GM23338 (cell line): ENCODE results near the gene PTRH1. TPM values are rescaled to one million over a fixed set of nuclear protein-coding genes. Genes with fewer than 3 reads are reported as not detected.

ENCODE experiments used
- ATAC-seq: fragments of 200-7000 bp; cut with Tn5 transposase; 3 replicates; pipeline ENCODE4 v1.9.1; 2020
- DNase-seq: peaks from one replicate; pipeline ENCODE4 v3.0.0-alpha.2; 2015; ENCODE audit warnings: low spot score
- H2AFZ ChIP-seq: fragments of 200-600 bp; sonication (generic); 2 replicates; pipeline ENCODE4 v1.8.0; 2016; ENCODE audit warnings: antibody characterized with exemption, mild to moderate bottlenecking, moderate library complexity
- H3F3A ChIP-seq: fragments of 200-600 bp; sonication (generic); replicated peaks from 2 replicates; pipeline ENCODE4 v1.8.0; 2017; ENCODE audit warnings: antibody characterized with exemption, mixed run types, low read depth
- H3K27ac ChIP-seq: fragments of 200-600 bp; sonication (generic); 2 replicates; pipeline ENCODE4 v1.6.1; 2016; ENCODE audit warnings: low read depth
- H3K27me3 ChIP-seq: fragments of 200-600 bp; sonication (generic); 2 replicates; pipeline ENCODE4 v1.8.0; 2016; ENCODE audit warnings: mild to moderate bottlenecking, mixed run types, moderate library complexity; ENCODE audit not compliant: insufficient read depth
- H3K36me3 ChIP-seq: fragments of 200-600 bp; sonication (generic); 2 replicates; pipeline ENCODE4 v1.8.0; 2016; ENCODE audit warnings: mild to moderate bottlenecking; ENCODE audit not compliant: insufficient read depth
- H3K4me1 ChIP-seq: fragments of 200-600 bp; sonication (generic); 2 replicates; pipeline ENCODE4 v1.8.0; 2016; ENCODE audit warnings: mild to moderate bottlenecking, moderate library complexity; ENCODE audit not compliant: insufficient read depth
- H3K4me2 ChIP-seq: fragments of 200-600 bp; sonication (generic); 2 replicates; pipeline ENCODE4 v1.7.1; 2017; ENCODE audit warnings: mixed run types
- H3K4me3 ChIP-seq: fragments of 200-600 bp; sonication (generic); 2 replicates; pipeline ENCODE4 v1.6.1; 2016; ENCODE audit warnings: mixed run types
- H3K79me2 ChIP-seq: fragments of 200-600 bp; sonication (generic); replicated peaks from 2 replicates; pipeline ENCODE4 v1.8.0; 2017; ENCODE audit warnings: mild to moderate bottlenecking; ENCODE audit not compliant: insufficient read depth
- H3K9me2 ChIP-seq: fragments of 200-600 bp; sonication (generic); 2 replicates; pipeline ENCODE4 v1.8.0; 2017; ENCODE audit not compliant: insufficient read depth
- H4K20me1 ChIP-seq: fragments of 200-600 bp; sonication (generic); replicated peaks from 2 replicates; pipeline ENCODE4 v1.8.0; 2017; ENCODE audit warnings: mild to moderate bottlenecking; ENCODE audit not compliant: insufficient read depth
- H3K27ac Mint-ChIP-seq: 2 replicates; pipeline ENCODE4 v1.8.0; 2020; ENCODE audit warnings: inconsistent platforms, mild to moderate bottlenecking, moderate library complexity, mixed read lengths
- H3K27me3 Mint-ChIP-seq: 3 replicates; pipeline ENCODE4 v1.8.0; 2022; ENCODE audit warnings: low read depth, mild to moderate bottlenecking, moderate library complexity, mixed read lengths, inconsistent platforms; ENCODE audit not compliant: insufficient read depth, poor library complexity
- H3K36me3 Mint-ChIP-seq: 3 replicates; pipeline ENCODE4 v1.8.0; 2021; ENCODE audit warnings: low read depth, mild to moderate bottlenecking, inconsistent platforms, moderate library complexity, mixed read lengths
- H3K4me1 Mint-ChIP-seq: 3 replicates; pipeline ENCODE4 v1.8.0; 2020; ENCODE audit warnings: mild to moderate bottlenecking, inconsistent platforms, mixed read lengths
- H3K4me3 Mint-ChIP-seq: 3 replicates; pipeline ENCODE4 v1.8.0; 2021; ENCODE audit warnings: moderate library complexity, mild to moderate bottlenecking, inconsistent platforms, mixed read lengths
- H3K9me3 Mint-ChIP-seq: 3 replicates; pipeline ENCODE4 v1.8.0; 2020; ENCODE audit warnings: moderate library complexity, mild to moderate bottlenecking, inconsistent platforms, mixed read lengths
- CREB1 ChIP-seq: fragments of 250-450 bp; sonication (Bioruptor Pico); IDR thresholded peaks from 2 replicates; pipeline ENCODE4 v1.5.0; 2020; ENCODE audit warnings: low read depth, mild to moderate bottlenecking, moderate library complexity
- CTCF ChIP-seq, 2 experiments: fragments of 200-600 bp in 1 of 2; sonication (generic) in 1 of 2; conservative IDR thresholded peaks; 2 replicates each; pipeline versions ENCODE4 v1.5.1 to v1.6.1; 2016 to 2017; ENCODE audit warnings: antibody characterized with exemption in 2 of 2, low read depth in 2 of 2, mild to moderate bottlenecking in 2 of 2, moderate library complexity in 1 of 2
- EZH2 ChIP-seq: fragments of 200-600 bp; sonication (generic); IDR thresholded peaks from one replicate; pipeline ENCODE4 v1.8.0; 2017; ENCODE audit warnings: antibody characterized with exemption, mild to moderate bottlenecking, low read depth; ENCODE audit not compliant: unreplicated experiment
- EZH2phosphoT487 ChIP-seq: fragments of 200-600 bp; sonication (generic); IDR thresholded peaks from one replicate; pipeline ENCODE4 v1.8.1; 2018; ENCODE audit warnings: antibody characterized with exemption; ENCODE audit not compliant: unreplicated experiment
- JUNB ChIP-seq: IDR thresholded peaks from one replicate; pipeline ENCODE4 v1.6.1; 2016; ENCODE audit warnings: antibody characterized with exemption; ENCODE audit not compliant: unreplicated experiment
- NANOG ChIP-seq: IDR thresholded peaks from 2 replicates; pipeline ENCODE4 v1.6.1; 2016; ENCODE audit warnings: antibody characterized with exemption, borderline replicate concordance
- POLR2AphosphoS5 ChIP-seq: IDR thresholded peaks from 2 replicates; pipeline ENCODE4 v1.6.1; 2016; ENCODE audit warnings: antibody characterized with exemption, low read depth
- REST ChIP-seq: IDR thresholded peaks from one replicate; pipeline ENCODE4 v1.6.1; 2018; ENCODE audit warnings: antibody characterized with exemption; ENCODE audit not compliant: unreplicated experiment
- STAT1 ChIP-seq: IDR thresholded peaks from one replicate; pipeline ENCODE4 v1.6.1; 2016; ENCODE audit warnings: antibody characterized with exemption; ENCODE audit not compliant: unreplicated experiment
- ZNF114 ChIP-seq: fragments of 250-450 bp; sonication (Bioruptor Pico); IDR thresholded peaks from 2 replicates; pipeline ENCODE4 v1.5.0; 2020; ENCODE audit warnings: mild to moderate bottlenecking, moderate library complexity
- ZNF331 ChIP-seq: fragments of 250-450 bp; sonication (Bioruptor Pico); IDR thresholded peaks from 2 replicates; pipeline ENCODE4 v1.5.0; 2020; ENCODE audit warnings: low read depth, mild to moderate bottlenecking, moderate library complexity
- polyA plus RNA-seq: library from polyadenylated mRNA; unstranded; fragments of >200 nt; fragmentation: Nextera tagmentation; extraction: Ambion mirVana; gene quantifications from 2 replicates; pipeline ENCODE4 v1.2.1, GENCODE V29; 2016
- total RNA-seq: library from RNA; depleted of rRNA; stranded (reverse); fragments of >200 nt; shearing (Covaris generic); gene quantifications from 2 replicates; pipeline ENCODE4 v1.2.3, GENCODE V29; 2014
- TF ChIP-seq, protein P1 (sequence below): IDR thresholded peaks from 2 replicates; pipeline ENCODE4 v1.6.1; 2016; ENCODE audit warnings: antibody characterized with exemption

The PTRH1 gene
- total and polyA plus RNA-seq, 2 experiments from 2014 or later = 15.1 to 18.6 TPM

- TF ChIP-seq REST = no peak
- TF ChIP-seq, protein P1, sequence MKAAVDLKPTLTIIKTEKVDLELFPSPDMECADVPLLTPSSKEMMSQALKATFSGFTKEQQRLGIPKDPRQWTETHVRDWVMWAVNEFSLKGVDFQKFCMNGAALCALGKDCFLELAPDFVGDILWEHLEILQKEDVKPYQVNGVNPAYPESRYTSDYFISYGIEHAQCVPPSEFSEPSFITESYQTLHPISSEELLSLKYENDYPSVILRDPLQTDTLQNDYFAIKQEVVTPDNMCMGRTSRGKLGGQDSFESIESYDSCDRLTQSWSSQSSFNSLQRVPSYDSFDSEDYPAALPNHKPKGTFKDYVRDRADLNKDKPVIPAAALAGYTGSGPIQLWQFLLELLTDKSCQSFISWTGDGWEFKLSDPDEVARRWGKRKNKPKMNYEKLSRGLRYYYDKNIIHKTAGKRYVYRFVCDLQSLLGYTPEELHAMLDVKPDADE = no peak
- no peak for TF ChIP-seq EZH2
- no peak for TF ChIP-seq ZNF331 (CRISPR knock-in tag)
- TF ChIP-seq STAT1 = no peak
- no peak for TF ChIP-seq EZH2phosphoT487
- TF ChIP-seq JUNB = no peak
- no peak for TF ChIP-seq ZNF114 (CRISPR knock-in tag)
- no peak for TF ChIP-seq NANOG
- no peak for TF ChIP-seq CTCF (conservative IDR thresholded peaks at IDR 0.05; ENCODE audit: low read depth in 2 of 2)
Observed at GRCh38 chr9:127753148-127753547, 37.7 kb upstream of the PTRH1 start (continued).

DNA sequence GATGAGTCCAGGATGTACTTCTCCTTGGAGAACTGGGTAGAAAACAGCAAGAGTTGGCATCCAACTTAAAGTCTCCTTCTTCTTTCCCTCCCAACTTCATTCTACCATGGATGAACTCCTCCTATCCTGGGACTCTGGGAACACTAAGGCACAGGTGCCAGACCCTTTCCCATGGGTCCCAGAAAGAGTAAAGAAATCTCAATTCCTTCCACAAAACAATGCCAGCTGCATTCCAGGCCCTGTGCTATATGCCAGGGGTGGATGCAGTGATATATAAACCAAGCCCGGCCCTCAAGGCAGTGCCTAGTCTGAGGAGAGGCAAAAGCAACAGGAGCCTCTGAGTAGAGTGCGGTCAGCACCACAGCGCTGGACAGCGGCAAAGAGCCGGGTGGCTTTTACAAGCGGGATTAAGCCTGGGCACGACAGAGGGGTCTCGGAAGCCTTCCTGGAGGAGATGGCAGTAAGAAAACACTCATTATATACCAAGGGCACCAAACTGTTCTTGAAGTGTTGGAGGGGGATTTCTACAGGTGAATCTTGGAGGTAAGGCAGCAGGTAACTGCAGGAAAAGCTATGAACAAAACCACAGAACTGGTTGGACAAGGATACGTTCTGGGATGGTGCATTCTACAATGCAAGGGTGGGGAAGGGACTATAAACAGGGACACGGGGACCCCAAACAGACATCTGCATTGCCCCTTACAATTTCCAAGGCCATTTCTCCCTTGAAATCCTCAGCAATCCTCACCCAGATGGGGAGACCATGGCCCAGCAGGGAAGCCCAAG lies 36.0 kb upstream of the PTRH1 start:
- Histone ChIP-seq H2AFZ (no peak overlapping the region), H3K27me3 (peaks cover 11% of the 10 kb centered on the region), H3F3A (no peaks in the 10 kb centered on the region), H3K36me3 (no peaks in the 10 kb centered on the region), H3K9me2 (no peaks in the 10 kb centered on the region), H3K79me2 (no peaks in the 10 kb centered on the region), H4K20me1 (peaks cover 21% of the 10 kb centered on the region), H3K27ac (no peak overlapping the region), H3K4me2 (no peak overlapping the region), H3K4me1 (peaks cover 5% of the 10 kb centered on the region; the same call in 1 of the 2 replicates), H3K4me3 (no peak overlapping the region)
- Mint-ChIP-seq H3K27ac (no peak overlapping the region), H3K9me3 (no peaks in the 10 kb centered on the region), H3K4me1 (no peaks in the 10 kb centered on the region; the same call in 2 of the 3 replicates), H3K4me3 (no peak overlapping the region), H3K27me3 (peaks cover 16% of the 10 kb centered on the region), H3K36me3 (no peaks in the 10 kb centered on the region; the same call in 2 of the 3 replicates)
- ATAC-seq = peak; percentile 5; the same call in 2 of the 3 replicates
- TF ChIP-seq CTCF (conservative IDR thresholded peaks at IDR 0.05; ENCODE audit: low read depth in 2 of 2) = no peak
- TF ChIP-seq EZH2 = no peak
- TF ChIP-seq CREB1 (CRISPR knock-in tag) = no peak
- no peak for TF ChIP-seq EZH2phosphoT487
- TF ChIP-seq NANOG = no peak
- no peak for TF ChIP-seq POLR2AphosphoS5
- TF ChIP-seq ZNF331 (CRISPR knock-in tag) = no peak
- peak; percentile 93 for TF ChIP-seq REST
- DNase-seq = peak; percentile 72
